Ectodermal cell (in vitro differentiated cells): ENCODE measurements around the gene ARMC9.

Source experiments
- H3K27ac ChIP-seq: 2 replicates; pipeline ENCODE4 v1.7.0; 2013; ENCODE audit warnings: mild to moderate bottlenecking, low read depth, low read length; ENCODE audit not compliant: insufficient read depth, poor library complexity, severe bottlenecking
- H3K27me3 ChIP-seq: 2 replicates; pipeline ENCODE4 v1.7.0; 2013; ENCODE audit warnings: mild to moderate bottlenecking, low read length; ENCODE audit not compliant: insufficient read depth, control insufficient read depth, poor library complexity, severe bottlenecking
- H3K36me3 ChIP-seq: one replicate; pipeline ENCODE4 v1.7.0; 2013; ENCODE audit warnings: low read length; ENCODE audit not compliant: control insufficient read depth, insufficient read depth
- H3K4me1 ChIP-seq: one replicate; pipeline ENCODE4 v1.7.0; 2013; ENCODE audit warnings: low read length; ENCODE audit not compliant: control insufficient read depth, insufficient read depth
- H3K4me3 ChIP-seq: 2 replicates; pipeline ENCODE4 v1.7.0; 2013; ENCODE audit warnings: low read depth, low read length, control low read depth; ENCODE audit not compliant: insufficient read depth
- H3K9me3 ChIP-seq: 2 replicates; pipeline ENCODE4 v1.7.0; 2013; ENCODE audit warnings: mild to moderate bottlenecking, low read length, moderate library complexity; ENCODE audit not compliant: control insufficient read depth
- WGBS, 2 experiments: methylation state at CpG; one replicate each; pipeline ENCODE4 v1.1.7; 2013; ENCODE audit warnings: missing lambda C conversion rate in 2 of 2; 5-methylcytosine and 5-hydroxymethylcytosine counted together

The ARMC9 gene

GRCh38 chr2:231280846-231281245 is 82.4 kb downstream of the ARMC9 start:
- Histone ChIP-seq H3K27me3 (no peaks in the 10 kb centered on the region), H3K27ac (no peak overlapping the region), H3K9me3 (no peaks in the 10 kb centered on the region)

GRCh38 chr2:231284296-231284695 is 85.9 kb downstream of the ARMC9 start:
- H3K4me1 ChIP-seq: no peaks in the 10 kb centered on the region
- H3K27me3 ChIP-seq: no peaks in the 10 kb centered on the region
- no peaks in the 10 kb centered on the region for H3K36me3 ChIP-seq
- no peak overlapping the region for H3K4me3 ChIP-seq
- WGBS, 2 experiments: 96 to 98% methylated on average over 2 of the region's 2 CpGs
- no peaks in the 10 kb centered on the region for H3K9me3 ChIP-seq
- no peak overlapping the region for H3K27ac ChIP-seq

More at GRCh38 chr2:231280846-231281245, 82.4 kb downstream of the ARMC9 start:
- Histone ChIP-seq H3K36me3 (peaks cover 14% of the 10 kb centered on the region), H3K4me1 (no peaks in the 10 kb centered on the region), H3K4me3 (no peak overlapping the region)
- 95% methylated on average over 9 of the region's 9 CpGs for WGBS, 2 experiments

GRCh38 chr2:231286964-231287363 is 88.5 kb downstream of the ARMC9 start:
- H3K4me1 ChIP-seq: no peaks in the 10 kb centered on the region
- no peak overlapping the region for H3K27ac ChIP-seq
- 92 to 93% methylated on average over 4 of the region's 4 CpGs for WGBS, 2 experiments
- no peaks in the 10 kb centered on the region for H3K9me3 ChIP-seq
- no peak overlapping the region for H3K4me3 ChIP-seq
- no peaks in the 10 kb centered on the region for H3K27me3 ChIP-seq
- H3K36me3 ChIP-seq: no peaks in the 10 kb centered on the region

GRCh38 chr2:231287696-231288095 is 89.3 kb downstream of the ARMC9 start:
- 89 to 92% methylated on average over 4 to 5 of the region's 5 CpGs for WGBS, 2 experiments
- Histone ChIP-seq H3K36me3 (no peaks in the 10 kb centered on the region), H3K4me1 (no peaks in the 10 kb centered on the region), H3K27ac (no peak overlapping the region), H3K9me3 (no peaks in the 10 kb centered on the region), H3K27me3 (no peaks in the 10 kb centered on the region), H3K4me3 (no peak overlapping the region)

GRCh38 chr2:231288590-231288989 is 90.2 kb downstream of the ARMC9 start:
- H3K27me3 ChIP-seq: no peaks in the 10 kb centered on the region
- H3K9me3 ChIP-seq: no peaks in the 10 kb centered on the region
- no peaks in the 10 kb centered on the region for H3K4me1 ChIP-seq
- no peak overlapping the region for H3K4me3 ChIP-seq
- H3K36me3 ChIP-seq: no peaks in the 10 kb centered on the region
- H3K27ac ChIP-seq: no peak overlapping the region
- WGBS, 2 experiments: 92 to 95% methylated on average over 7 of the region's 7 CpGs

GRCh38 chr2:231290321-231291015 is 92.0 kb downstream of the ARMC9 start:
- no peaks in the 10 kb centered on the region for H3K36me3 ChIP-seq
- no peak overlapping the region for H3K4me3 ChIP-seq
- H3K27me3 ChIP-seq: no peaks in the 10 kb centered on the region
- 92% methylated on average over 1 to 2 of the region's 2 CpGs for WGBS, 2 experiments
- no peak overlapping the region for H3K27ac ChIP-seq
- H3K9me3 ChIP-seq: no peaks in the 10 kb centered on the region
- H3K4me1 ChIP-seq: no peaks in the 10 kb centered on the region

- no peaks in the 10 kb centered on the region for H3K36me3 ChIP-seq
- H3K4me1 ChIP-seq: peaks cover 18% of the 10 kb centered on the region
- no peaks in the 10 kb centered on the region for H3K27me3 ChIP-seq
- no peaks in the 10 kb centered on the region for H3K9me3 ChIP-seq
- H3K27ac ChIP-seq: no peak overlapping the region
- WGBS, 2 experiments: 94 to 95% methylated on average over 8 of the region's 8 CpGs
- H3K4me3 ChIP-seq: no peak overlapping the region
Measured at GRCh38 chr2:231292472-231293134, 94.2 kb downstream of the ARMC9 start.

- H3K36me3 ChIP-seq: no peaks in the 10 kb centered on the region
- 96 to 97% methylated on average over 4 of the region's 4 CpGs for WGBS, 2 experiments
- H3K27me3 ChIP-seq: no peaks in the 10 kb centered on the region
- no peak overlapping the region for H3K4me3 ChIP-seq
- peaks cover 18% of the 10 kb centered on the region for H3K4me1 ChIP-seq
- H3K9me3 ChIP-seq: no peaks in the 10 kb centered on the region
- H3K27ac ChIP-seq: no peak overlapping the region
Measured at GRCh38 chr2:231293163-231293562, 94.7 kb downstream of the ARMC9 start.

- no peaks in the 10 kb centered on the region for H3K27me3 ChIP-seq
- peaks cover 18% of the 10 kb centered on the region for H3K4me1 ChIP-seq
- H3K27ac ChIP-seq: no peak overlapping the region
- no peaks in the 10 kb centered on the region for H3K9me3 ChIP-seq
- WGBS, 2 experiments: 87 to 89% methylated on average over 7 of the region's 7 CpGs
- no peaks in the 10 kb centered on the region for H3K36me3 ChIP-seq
- no peak overlapping the region for H3K4me3 ChIP-seq
Measured at GRCh38 chr2:231294116-231294515, 95.7 kb downstream of the ARMC9 start.

- Histone ChIP-seq H3K27ac (no peak overlapping the region), H3K27me3 (no peaks in the 10 kb centered on the region), H3K4me1 (peaks cover 18% of the 10 kb centered on the region), H3K4me3 (no peak overlapping the region), H3K36me3 (no peaks in the 10 kb centered on the region), H3K9me3 (no peaks in the 10 kb centered on the region)
- WGBS, 2 experiments: 94 to 96% methylated on average over 10 of the region's 10 CpGs
Measured at GRCh38 chr2:231294571-231295362, 96.3 kb downstream of the ARMC9 start.
